ENCODE results near the gene CYTH2. TPM values are rescaled to one million over a fixed set of nuclear protein-coding genes. Genes with fewer than 3 reads are reported as not detected.

The CYTH2 gene
- total and polyA plus RNA-seq, 2 experiments from 2014 or later = 138 to 179 TPM

- H3K4me1 ChIP-seq (ENCODE audit: low read depth) = no peaks in the 10 kb centered on the region
- no peak overlapping the region for H3K27ac ChIP-seq
- H3K27me3 ChIP-seq = no peaks in the 10 kb centered on the region
- no peak for TF ChIP-seq CTCF (IDR thresholded peaks at IDR 0.05; ENCODE audit: low read depth, low read length)
- no peak overlapping the region for H3K4me3 ChIP-seq
- no peak for DNase-seq (ENCODE audit: low read depth in 1 of 2, low spot score in 1 of 2)
- no peaks in the 10 kb centered on the region for H3K9me3 ChIP-seq (ENCODE audit: low read depth)
- no peaks in the 10 kb centered on the region for H3K36me3 ChIP-seq
These were observed 32.6 kb upstream of the CYTH2 start for GRCh38 chr19:48436586-48436985.

- Histone ChIP-seq H3K27ac (no peak overlapping the region), H3K36me3 (no peaks in the 10 kb centered on the region), H3K4me1 (ENCODE audit: low read depth) (peaks cover 2% of the 10 kb centered on the region), H3K9me3 (ENCODE audit: low read depth) (no peaks in the 10 kb centered on the region), H3K27me3 (no peaks in the 10 kb centered on the region), H3K4me3 (no peak overlapping the region)
- no peak for TF ChIP-seq CTCF (IDR thresholded peaks at IDR 0.05; ENCODE audit: low read depth, low read length)
- DNase-seq (ENCODE audit: low read depth in 1 of 2, low spot score in 1 of 2) = no peak
These were observed 27.7 kb upstream of the CYTH2 start for GRCh38 chr19:48441360-48442050.

- Histone ChIP-seq H3K27me3 (no peaks in the 10 kb centered on the region), H3K36me3 (no peaks in the 10 kb centered on the region), H3K4me1 (ENCODE audit: low read depth) (peaks cover 4% of the 10 kb centered on the region), H3K27ac (no peak overlapping the region), H3K4me3 (no peak overlapping the region), H3K9me3 (ENCODE audit: low read depth) (no peaks in the 10 kb centered on the region)
- TF ChIP-seq CTCF (IDR thresholded peaks at IDR 0.05; ENCODE audit: low read depth, low read length) = no peak
- DNase-seq (ENCODE audit: low read depth in 1 of 2, low spot score in 1 of 2) = no peak
These were observed 26.8 kb upstream of the CYTH2 start for GRCh38 chr19:48442116-48443035.

- Histone ChIP-seq H3K4me3 (no peak overlapping the region), H3K27me3 (no peaks in the 10 kb centered on the region), H3K4me1 (ENCODE audit: low read depth) (peaks cover 4% of the 10 kb centered on the region), H3K27ac (no peak overlapping the region), H3K9me3 (ENCODE audit: low read depth) (no peaks in the 10 kb centered on the region), H3K36me3 (peaks cover 6% of the 10 kb centered on the region)
- no peak for TF ChIP-seq CTCF (IDR thresholded peaks at IDR 0.05; ENCODE audit: low read depth, low read length)
- no peak for DNase-seq (ENCODE audit: low read depth in 1 of 2, low spot score in 1 of 2)
These were observed 25.9 kb upstream of the CYTH2 start for GRCh38 chr19:48443256-48443655.

GRCh38 chr19:48443731-48444128 is 25.4 kb upstream of the CYTH2 start:
- Histone ChIP-seq H3K27me3 (no peaks in the 10 kb centered on the region), H3K4me3 (no peak overlapping the region), H3K9me3 (ENCODE audit: low read depth) (no peaks in the 10 kb centered on the region), H3K36me3 (peaks cover 10% of the 10 kb centered on the region), H3K4me1 (ENCODE audit: low read depth) (peaks cover 4% of the 10 kb centered on the region), H3K27ac (no peak overlapping the region)
- no peak for TF ChIP-seq CTCF (IDR thresholded peaks at IDR 0.05; ENCODE audit: low read depth, low read length)
- no peak for DNase-seq (ENCODE audit: low read depth in 1 of 2, low spot score in 1 of 2)

Data from cardiac muscle cell (in vitro differentiated cells and primary cell).